Upper lobe of left lung (tissue), 6 donors: Measurements from ENCODE around the gene NET1. TPM values are rescaled to one million over a fixed set of nuclear protein-coding genes. Genes with fewer than 3 reads are reported as not detected.

ENCODE experiments used
- ATAC-seq, 2 donors: fragments of 200-7000 bp; cut with Tn5 transposase; one replicate each; pipeline ENCODE4 v1.9.1; 2022; ENCODE audit warnings: mild to moderate bottlenecking in 2 of 2, moderate library complexity in 2 of 2; ENCODE audit not compliant: low FRiP score in 2 of 2
- DNase-seq, 2 donors: peaks; one replicate each; pipeline ENCODE4 v3.0.0-alpha.2; 2019 to 2020
- H3K27ac ChIP-seq, 4 donors: fragments of 200-600 bp; sonication (generic); one replicate each; pipeline ENCODE4 v1.5.1; 2016 to 2019
- H3K27me3 ChIP-seq, 4 donors: fragments of 200-600 bp; sonication (generic); one replicate each; pipeline ENCODE4 v1.5.1; 2017 to 2019
- H3K36me3 ChIP-seq, 4 donors: fragments of 200-600 bp; sonication (generic); one replicate each; pipeline ENCODE4 v1.5.1; 2016 to 2019
- H3K4me1 ChIP-seq, 4 donors: fragments of 200-600 bp; sonication (generic); one replicate each; pipeline ENCODE4 v1.5.1; 2018 to 2019
- H3K4me3 ChIP-seq, 4 donors: fragments of 200-600 bp; sonication (generic); one replicate each; pipeline ENCODE4 v1.5.1; 2017 to 2019; ENCODE audit warnings: mild to moderate bottlenecking in 2 of 4, moderate library complexity in 1 of 4
- H3K9me3 ChIP-seq, 4 donors: fragments of 200-600 bp; sonication (generic); one replicate each; pipeline ENCODE4 v1.5.1; 2018 to 2019
- CTCF ChIP-seq, 6 experiments: fragments of 450-650 bp in 4 of 6; fragments of 200-600 bp in 2 of 6; sonication (generic) in 2 of 6; IDR thresholded peaks; one replicate each; pipeline ENCODE4 v1.5.1; 2016 to 2019; ENCODE audit warnings: antibody characterized with exemption in 6 of 6
- EP300 ChIP-seq, 4 donors: sonication (generic); formaldehyde crosslinking; IDR thresholded peaks; one replicate each; pipeline ENCODE4 v1.5.1; 2017; ENCODE audit warnings: antibody characterized with exemption in 4 of 4, control low read depth in 2 of 4
- POLR2A ChIP-seq, 4 donors: fragments of 450-650 bp; IDR thresholded peaks; one replicate each; pipeline ENCODE4 v1.5.1; 2016 to 2017; ENCODE audit warnings: antibody characterized with exemption in 4 of 4, mild to moderate bottlenecking in 2 of 4
- POLR2AphosphoS5 ChIP-seq, 2 donors: sonication (generic); formaldehyde crosslinking; IDR thresholded peaks; one replicate each; pipeline ENCODE4 v1.5.1; 2017; ENCODE audit warnings: antibody characterized with exemption in 2 of 2
- WGBS, 2 donors: methylation state at CpG; one replicate each; pipeline ENCODE4 v1.1.5; 2017 to 2018; 5-methylcytosine and 5-hydroxymethylcytosine counted together
- total RNA-seq, 6 donors: library from RNA; depleted of rRNA in 4 of 6; stranded (reverse); fragments of >200 nt in 4 of 6; gene quantifications; one replicate each; pipeline versions ENCODE4 v1.1.0 to v1.2.1, GENCODE V29; 2016 to 2021
- donor health status: DM: no; HTN: no; CAD: no; lungs with moderate emphysema.
- donor health status: DM: no; HTN: yes; CAD: no; lungs with severe emphysema.

NET1 gene
- total RNA-seq, 6 donors from 2014 or later = 24.1 to 85.0 (median 47.2) TPM

GRCh38 chr10:5485948-5486852, 73.8 kb downstream of the NET1 start:
- no peaks in the 10 kb centered on the region for H3K27me3 ChIP-seq
- DNase-seq = no peak
- TF ChIP-seq EP300 (IDR thresholded peaks at IDR 0.05) (no peak), POLR2A (IDR thresholded peaks at IDR 0.05) (no peak), CTCF (IDR thresholded peaks at IDR 0.05) (no peak), POLR2AphosphoS5 (IDR thresholded peaks at IDR 0.05) (no peak)
- no peak overlapping the region for H3K27ac ChIP-seq
- H3K4me3 ChIP-seq = no peak overlapping the region
- H3K9me3 ChIP-seq = no peaks in the 10 kb centered on the region
- ATAC-seq = no peak
- H3K36me3 ChIP-seq = no peaks in the 10 kb centered on the region
- 83 to 86% methylated on average over 11 to 13 of the region's 13 CpGs for WGBS, 2 donors
- no peaks in the 10 kb centered on the region for H3K4me1 ChIP-seq

- 77 to 81% methylated on average over 9 of the region's 9 CpGs for WGBS, 2 donors
- Histone ChIP-seq H3K27ac (no peak overlapping the region), H3K36me3 (no peaks in the 10 kb centered on the region), H3K4me3 (no peak overlapping the region), H3K4me1 (no peaks in the 10 kb centered on the region), H3K9me3 (no peaks in the 10 kb centered on the region), H3K27me3 (no peaks in the 10 kb centered on the region)
- ATAC-seq (no peak), DNase-seq (no peak)
- TF ChIP-seq CTCF (IDR thresholded peaks at IDR 0.05) (no peak), POLR2A (IDR thresholded peaks at IDR 0.05) (no peak), EP300 (IDR thresholded peaks at IDR 0.05) (no peak), POLR2AphosphoS5 (IDR thresholded peaks at IDR 0.05) (no peak)
These were observed 74.5 kb downstream of the NET1 start for GRCh38 chr10:5486853-5487235.

- DNase-seq = peak; percentile 52 to 70
- no peak for TF ChIP-seq EP300 (IDR thresholded peaks at IDR 0.05)
- TF ChIP-seq POLR2AphosphoS5 (IDR thresholded peaks at IDR 0.05) = no peak
- no peak for TF ChIP-seq CTCF (IDR thresholded peaks at IDR 0.05)
- TF ChIP-seq POLR2A (IDR thresholded peaks at IDR 0.05) = no peak
- H3K4me1 ChIP-seq = peaks cover 0 to 4% (median 1%) of the 10 kb centered on the region in 4 donors
- H3K4me3 ChIP-seq = no peak overlapping the region
- H3K9me3 ChIP-seq = peaks cover 0 to 6% (median 4%) of the 10 kb centered on the region in 4 donors
- H3K36me3 ChIP-seq = no peaks in the 10 kb centered on the region
- 82% methylated on average over 12 to 27 of the region's 27 CpGs for WGBS, 2 donors
- no peak overlapping the region for H3K27ac ChIP-seq
- peak; percentile 12 to 18 for ATAC-seq
- H3K27me3 ChIP-seq = no peaks in the 10 kb centered on the region
These were observed 76.2 kb downstream of the NET1 start for GRCh38 chr10:5488272-5489161.

- no peaks in the 10 kb centered on the region for H3K27me3 ChIP-seq
- peaks cover 0 to 6% (median 4%) of the 10 kb centered on the region in 4 donors for H3K9me3 ChIP-seq
- 96 to 97% methylated on average over 4 of the region's 4 CpGs for WGBS, 2 donors
These were observed 77.7 kb downstream of the NET1 start for GRCh38 chr10:5490032-5490431.

More at GRCh38 chr10:5490032-5490431, 77.7 kb downstream of the NET1 start:
- H3K4me3 ChIP-seq = no peak overlapping the region
- ATAC-seq = no peak
- no peak overlapping the region for H3K27ac ChIP-seq
- H3K4me1 ChIP-seq = peaks cover 0 to 9% (median 2%) of the 10 kb centered on the region in 4 donors
- TF ChIP-seq POLR2AphosphoS5 (IDR thresholded peaks at IDR 0.05) (no peak), EP300 (IDR thresholded peaks at IDR 0.05) (no peak), CTCF (IDR thresholded peaks at IDR 0.05) (no peak), POLR2A (IDR thresholded peaks at IDR 0.05) (no peak)
- H3K36me3 ChIP-seq = no peaks in the 10 kb centered on the region
- DNase-seq = no peak
